HG02840 (cell line): Measurements from ENCODE around the gene NOXO1.
"Not testable (repeated sequence)": the region's sequence is repeated elsewhere in the genome, so short reads cannot be mapped to it uniquely, and the experiment has no call there.

Experiments
- ATAC-seq: cut with Tn5 transposase; IDR thresholded peaks from one replicate; pipeline ENCODE4 v1.9.1; 2021; ENCODE audit warnings: mild to moderate bottlenecking, moderate library complexity, moderate number of reproducible peaks; ENCODE audit not compliant: unreplicated experiment, low FRiP score

NOXO1 gene

DNA sequence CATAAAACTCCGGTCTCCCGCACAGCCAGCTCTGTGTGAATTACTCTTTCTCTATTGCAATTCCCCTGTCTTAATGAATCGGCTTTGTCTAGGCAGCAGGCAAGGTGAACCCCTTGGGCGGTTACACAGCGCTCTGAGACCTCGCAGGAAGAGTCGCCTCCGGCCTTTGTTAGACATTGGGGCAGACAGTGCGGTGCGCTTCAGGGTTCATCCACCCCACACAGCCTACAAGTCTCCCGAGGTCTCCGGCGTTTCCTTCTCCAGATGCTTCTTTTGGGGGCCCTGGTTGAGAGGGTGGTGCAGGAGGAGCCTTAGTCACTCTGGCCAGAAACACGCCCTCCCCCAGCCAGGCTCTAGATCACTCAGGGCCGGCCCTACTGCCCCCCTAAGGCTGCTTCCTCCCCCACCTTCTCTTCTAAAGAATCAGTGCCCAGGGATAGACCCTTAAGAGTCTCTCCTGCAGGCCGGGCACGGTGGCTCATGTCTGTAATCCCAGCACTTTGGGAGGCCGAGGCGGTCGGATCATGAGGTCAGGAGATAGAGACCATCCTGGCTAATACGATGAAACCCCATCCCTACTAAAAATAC, 36.6 kb downstream of the NOXO1 start:
- ATAC-seq: no peak

DNA sequence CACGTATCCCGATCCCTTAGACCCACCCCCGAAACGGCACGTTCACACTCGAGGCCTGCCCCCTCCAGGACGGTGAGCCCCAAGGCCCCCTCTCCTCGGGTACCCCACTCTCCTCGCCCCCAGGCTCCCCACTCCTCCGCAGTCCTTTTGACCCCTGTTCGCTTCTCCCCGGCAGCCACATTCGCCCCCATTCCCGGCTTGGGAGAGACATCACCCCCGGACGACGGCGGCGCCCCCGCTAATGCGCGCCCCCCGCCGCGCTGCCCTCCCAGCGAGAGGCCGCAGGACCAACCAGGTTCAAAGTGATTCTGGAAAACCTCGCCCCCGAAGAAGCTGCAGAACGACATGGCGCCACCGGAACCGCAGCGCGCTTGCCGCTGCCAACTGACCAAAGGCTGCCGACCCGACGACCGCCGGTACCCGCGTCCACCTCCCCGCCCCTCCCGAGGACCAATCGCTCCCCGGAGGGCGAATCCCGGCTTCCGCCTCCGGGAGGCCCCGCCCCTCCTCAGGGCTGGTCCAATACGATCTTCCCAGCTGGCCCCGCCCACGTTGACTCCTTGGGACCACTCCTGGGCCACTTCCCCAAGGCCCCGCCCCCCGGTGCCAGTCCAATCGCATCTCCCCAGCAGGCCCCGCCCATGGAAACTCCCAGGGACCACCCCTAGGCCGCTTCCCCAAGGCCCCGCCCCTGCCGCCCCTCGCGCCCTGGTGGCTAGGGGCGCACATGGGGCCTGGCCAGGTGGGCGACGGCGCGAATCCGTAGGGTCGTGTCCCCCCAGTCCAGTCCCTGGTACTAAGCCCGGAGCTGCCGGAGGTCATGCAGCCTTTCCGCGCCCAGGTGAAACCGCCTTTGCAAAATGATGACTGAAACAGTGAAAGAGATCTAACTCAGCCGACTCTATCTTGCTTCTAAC, 38.2 kb downstream of the NOXO1 start, which contains the start of gene MSRB1:
TSS of gene MSRB1 (minus strand) at position 390 of the 917 bp plus-strand sequence. CDS start at position 347, 43 bp downstream.
- ATAC-seq: peak; percentile 89

DNA sequence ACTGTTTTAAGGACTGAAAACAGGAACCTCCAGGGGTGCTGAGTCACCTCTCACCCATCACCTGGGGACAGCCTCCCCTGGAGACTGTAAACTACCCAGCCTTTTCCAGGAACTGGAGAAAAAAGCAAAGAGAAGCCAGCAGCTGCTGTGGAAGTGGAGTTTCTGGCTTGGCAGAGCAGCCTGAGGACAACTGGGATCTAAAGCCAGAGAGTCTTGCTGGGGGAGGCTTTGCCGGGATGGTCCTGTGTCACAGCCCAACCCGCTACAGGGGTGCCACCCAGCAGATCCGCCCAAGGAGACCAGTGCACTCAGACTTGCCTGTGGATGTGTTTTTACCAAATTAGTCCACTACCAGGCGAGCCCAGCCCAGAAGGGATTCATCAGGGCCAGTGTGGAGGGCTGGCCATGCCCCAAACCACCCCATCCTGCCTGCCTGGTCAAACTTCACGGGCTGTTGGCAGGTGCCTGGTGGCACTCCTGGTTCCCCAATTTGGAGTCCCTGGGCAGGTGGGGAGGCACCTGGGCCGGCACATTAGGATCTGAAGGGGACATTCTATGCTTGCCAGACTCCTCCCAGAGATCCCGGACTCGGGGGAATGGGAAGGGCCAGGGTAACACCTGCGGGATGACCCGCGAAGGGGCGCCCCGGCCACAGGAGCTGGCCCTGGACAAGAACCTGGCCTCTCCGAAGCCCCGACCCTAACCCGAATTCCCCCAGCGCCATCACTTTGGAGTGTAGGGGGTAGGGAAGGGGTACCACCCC, 39.0 kb downstream of the NOXO1 start:
- no peak for ATAC-seq

DNA sequence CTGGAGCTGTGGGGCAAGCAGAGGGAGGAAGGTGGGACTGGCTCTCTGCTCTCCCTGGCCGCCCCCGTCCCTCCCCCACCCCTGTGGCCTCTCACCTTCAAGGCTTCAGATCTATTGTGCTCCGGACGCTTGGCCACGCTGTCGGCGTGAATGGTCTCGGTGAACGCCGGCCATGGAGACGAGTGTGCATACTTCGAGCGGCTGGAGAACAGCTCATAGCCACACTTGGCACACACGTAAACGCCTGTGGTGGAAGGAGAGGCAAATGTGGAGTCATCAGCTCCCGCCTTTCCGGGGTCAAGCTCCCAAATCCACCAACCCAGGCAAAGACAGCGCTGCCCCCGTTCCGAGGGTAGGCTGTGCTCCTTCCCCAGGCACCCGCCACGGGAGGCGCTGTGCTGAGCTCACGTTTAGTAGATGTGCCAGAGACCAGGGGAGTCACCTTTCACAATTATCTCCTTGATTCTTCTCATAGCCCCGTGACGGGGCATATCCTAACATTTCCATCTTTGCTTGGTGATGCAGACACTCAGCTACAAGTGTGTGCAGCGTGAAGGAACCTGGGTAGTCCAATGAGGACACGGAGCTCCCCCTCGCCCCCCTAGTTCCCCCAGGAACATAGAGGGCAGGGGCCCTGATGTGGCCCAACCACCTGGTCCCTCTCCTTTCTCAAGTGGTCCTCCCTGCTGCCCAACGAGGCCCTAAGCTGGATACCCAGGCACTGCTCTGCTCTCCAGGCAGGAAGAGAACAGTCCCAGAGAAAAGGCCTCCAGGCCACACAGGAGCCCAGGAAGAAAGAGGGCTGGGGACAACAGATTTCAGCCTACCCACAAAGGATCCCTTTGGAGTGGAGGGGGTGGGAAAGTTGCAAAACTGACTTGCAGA, 39.9 kb downstream of the NOXO1 start:
- ATAC-seq: no peak

DNA sequence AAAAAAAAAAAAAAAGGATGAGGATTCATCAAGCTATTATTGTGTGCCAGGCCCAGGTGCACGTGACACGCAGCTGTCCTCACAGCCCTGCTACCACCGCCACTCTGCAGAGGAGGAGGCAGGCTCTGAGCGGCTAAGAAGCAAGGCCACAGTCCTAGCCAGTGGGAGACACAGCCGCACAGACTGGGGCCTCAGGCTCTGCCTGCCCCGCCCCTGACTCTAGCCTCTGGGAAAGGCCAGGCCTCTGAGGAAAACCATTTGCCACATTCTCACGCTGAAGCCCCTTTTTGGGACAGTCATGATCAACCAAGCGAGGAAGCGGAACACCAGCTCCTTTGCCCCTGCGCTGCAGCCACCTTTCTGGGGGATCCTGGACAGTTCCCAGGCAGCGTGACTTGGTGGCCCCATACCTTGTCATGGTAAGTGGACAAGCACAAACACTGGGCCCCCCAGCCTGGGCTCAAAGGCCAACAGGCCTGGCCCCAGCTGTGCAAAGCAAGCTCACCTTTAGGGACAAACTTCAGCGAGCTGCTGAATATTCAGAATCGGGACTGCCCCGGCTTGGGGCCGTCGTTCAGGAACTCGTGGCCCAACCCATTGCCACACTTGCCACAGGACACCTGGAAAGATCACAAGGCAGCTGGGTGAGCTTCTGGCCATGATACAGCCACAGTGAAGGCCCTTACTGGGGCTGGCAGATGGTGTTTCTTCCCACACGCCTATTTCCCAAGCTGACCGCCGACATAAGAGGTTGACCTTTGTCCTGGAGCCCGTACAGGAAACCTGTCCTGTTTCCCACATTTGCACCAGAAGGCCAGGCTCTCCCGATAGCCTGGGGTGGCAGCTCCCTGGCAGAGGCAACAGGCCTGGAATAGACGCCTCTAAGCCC, 40.8 kb downstream of the NOXO1 start:
- ATAC-seq: no peak

DNA sequence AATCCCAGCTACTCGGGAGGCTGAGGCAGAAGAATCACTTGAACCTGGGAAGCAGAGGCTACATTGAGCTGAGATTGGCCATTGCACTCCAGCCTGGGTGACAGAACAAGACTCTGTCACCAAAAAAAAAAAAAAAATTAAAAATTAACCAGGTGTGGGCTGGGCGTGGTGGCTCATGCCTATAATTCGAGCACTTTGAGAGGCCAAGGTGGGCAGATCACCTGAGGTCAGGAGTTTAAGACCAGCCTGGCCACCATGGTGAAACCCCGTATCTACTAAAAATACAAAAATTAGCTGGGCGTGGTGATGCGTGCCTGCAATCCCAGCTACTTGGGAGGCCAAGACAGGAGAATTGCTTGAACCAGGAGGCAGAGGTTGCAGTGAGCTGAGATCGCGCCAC, 41.4 kb downstream of the NOXO1 start:
- not testable (repeated sequence) for ATAC-seq

DNA sequence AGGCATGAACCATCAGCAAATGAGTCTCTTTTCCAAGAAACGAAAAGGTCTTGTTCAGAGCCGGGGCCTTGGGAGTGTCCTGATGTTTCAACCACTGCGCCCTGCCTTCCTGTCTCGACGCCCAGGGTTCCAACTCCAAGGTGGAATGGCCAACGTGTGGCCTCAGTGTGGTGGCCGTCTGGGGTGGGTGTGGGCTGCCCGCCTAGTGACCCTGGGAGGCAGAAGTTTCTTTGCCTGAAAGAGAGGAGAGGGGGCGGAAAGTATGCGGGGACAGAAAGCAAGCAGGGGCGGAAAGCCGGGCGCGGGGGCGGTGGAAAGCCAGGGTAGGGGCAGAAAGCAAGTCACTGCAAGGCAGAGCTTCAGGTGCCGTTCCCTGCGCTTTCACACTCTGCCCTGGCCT, 42.4 kb downstream of the NOXO1 start:
- ATAC-seq: no peak

DNA sequence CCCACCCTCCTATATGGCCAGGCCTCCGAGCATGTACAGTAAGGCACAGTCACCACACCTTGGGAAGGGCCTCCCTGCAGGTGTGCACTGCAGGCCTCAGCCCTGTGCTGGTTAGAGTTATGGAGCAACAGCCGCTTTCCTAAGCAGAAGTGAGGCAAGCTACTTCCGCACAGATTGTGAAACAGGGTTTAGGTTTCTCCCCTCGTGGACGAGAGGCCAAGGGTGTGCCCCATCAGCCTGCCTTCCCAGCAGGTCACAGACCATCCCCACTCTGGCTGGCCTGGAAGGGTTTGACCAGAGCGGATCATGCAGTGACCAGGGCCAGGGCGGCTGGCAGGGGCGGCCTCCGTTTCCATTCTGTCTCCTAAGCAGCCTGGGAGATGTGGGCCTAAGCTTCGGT, 43.0 kb downstream of the NOXO1 start:
- ATAC-seq: no peak

DNA sequence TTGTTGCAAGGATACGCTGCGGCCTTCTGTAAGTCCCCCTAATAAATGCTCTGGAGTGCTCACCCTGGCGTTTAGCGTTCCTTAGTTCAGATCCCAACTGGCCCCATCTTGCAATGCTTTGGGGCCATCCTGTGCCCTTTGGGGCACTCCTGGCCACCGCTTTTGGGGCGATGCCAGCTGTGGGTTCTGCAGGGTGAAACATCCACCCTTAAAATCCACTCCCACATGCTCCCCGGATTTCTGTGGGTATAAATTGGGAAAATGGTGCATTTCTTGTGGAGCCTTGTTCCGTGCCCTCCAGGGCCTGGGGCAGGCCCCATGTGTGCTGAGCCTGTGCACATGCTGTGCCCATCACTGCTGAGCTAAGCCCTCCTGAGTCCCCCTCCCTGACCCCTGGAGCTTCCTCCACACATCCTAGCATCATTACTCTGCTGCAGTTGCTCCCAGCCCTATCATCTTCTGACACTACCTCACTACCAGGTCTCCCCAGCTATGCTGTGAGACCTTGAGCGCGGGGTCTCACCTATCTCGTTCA, 44.3 kb downstream of the NOXO1 start:
- no peak for ATAC-seq

DNA sequence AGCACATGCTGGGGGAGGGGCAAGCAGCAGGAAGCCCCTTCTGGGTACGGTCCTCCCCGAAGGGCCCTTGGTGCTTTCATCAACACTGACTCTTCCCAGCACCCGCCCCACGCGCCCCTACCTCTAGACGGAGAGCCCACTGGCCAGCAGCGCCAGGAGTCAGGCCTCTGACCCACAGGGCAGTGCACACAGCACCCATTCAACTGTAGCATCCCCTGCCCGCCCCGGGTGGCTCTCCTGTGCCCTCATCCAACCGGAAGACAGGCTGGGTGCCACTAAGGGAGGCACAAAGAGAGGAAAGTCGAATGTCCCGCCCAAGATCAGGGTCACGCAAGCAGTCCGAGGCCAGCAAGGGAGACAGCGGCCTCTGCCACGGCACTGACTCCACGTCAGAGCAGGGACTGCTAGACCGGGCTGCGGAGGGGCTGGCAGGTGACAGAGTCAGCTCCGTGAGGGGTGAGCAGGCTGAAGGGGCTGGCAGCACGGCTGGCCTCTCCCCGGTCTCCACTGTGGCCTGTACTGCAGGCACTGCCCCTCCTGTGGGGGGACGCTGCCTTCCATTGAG, 48.1 kb downstream of the NOXO1 start:
- no peak for ATAC-seq

DNA sequence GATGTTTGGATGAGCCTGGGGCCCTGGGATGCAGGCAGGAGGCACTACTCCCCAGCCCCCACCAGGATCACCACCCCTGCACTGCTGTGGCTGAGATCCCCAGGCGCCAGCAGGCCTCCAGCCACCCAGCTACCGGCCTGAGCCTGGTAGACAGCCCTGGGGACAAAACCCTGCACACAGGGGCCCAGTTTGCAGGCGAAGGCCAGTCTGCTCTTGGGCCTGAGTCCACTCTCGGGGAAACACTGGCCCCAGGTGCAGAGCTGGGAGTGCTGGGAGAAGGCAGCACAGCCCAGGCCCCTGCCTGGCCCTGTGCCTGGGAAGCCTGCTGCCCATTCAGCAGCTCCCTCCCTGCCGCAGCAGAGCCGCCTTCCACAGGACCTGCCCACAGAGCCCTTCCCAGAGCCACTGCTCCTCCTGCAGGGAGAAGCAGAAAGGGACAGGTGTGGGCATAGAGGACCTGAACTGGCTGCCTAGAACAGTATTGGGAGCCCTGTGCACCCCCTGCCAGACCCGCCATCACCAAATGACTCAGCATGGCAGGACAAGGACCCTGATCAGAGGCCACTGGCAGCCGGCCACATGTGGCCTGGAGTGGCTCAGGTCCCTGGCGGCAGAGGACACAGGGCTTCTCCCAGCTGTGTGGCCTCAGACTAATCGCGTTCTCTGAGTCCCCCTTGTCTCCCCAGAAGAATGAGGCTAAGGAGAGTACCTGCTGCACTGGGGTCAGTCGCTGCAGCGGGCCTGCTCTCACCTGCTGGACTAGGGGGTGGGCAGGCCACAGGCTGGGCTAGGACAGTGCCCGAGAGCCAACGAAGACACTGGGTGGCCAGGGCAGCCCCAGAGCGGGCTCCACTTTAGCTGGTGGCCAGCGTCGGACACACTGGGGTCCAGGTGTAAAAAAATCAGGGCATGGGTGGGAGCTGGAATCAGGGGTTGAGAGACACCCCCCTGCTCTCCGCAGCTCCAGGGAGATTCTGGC, 48.9 kb downstream of the NOXO1 start:
- no peak for ATAC-seq

DNA sequence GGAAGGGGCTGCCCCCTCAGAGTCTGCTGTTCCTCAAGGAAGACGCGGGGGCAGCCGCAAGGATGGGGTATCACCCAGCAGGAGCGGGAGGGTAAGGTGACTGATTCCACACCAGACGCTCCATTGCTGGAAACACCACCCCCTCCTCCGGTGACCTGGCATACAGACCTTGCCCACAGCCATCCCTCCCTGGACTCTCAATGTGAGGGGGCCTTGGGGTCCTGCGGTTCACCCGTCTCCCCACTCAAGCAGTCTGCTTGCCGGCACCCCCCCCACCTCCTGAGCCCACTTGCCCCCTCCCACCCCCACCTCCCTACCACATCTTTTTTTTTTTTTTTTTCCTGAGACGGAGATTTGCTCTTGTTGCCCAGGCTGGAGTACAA, 50.9 kb downstream of the NOXO1 start:
- ATAC-seq: no peak

DNA sequence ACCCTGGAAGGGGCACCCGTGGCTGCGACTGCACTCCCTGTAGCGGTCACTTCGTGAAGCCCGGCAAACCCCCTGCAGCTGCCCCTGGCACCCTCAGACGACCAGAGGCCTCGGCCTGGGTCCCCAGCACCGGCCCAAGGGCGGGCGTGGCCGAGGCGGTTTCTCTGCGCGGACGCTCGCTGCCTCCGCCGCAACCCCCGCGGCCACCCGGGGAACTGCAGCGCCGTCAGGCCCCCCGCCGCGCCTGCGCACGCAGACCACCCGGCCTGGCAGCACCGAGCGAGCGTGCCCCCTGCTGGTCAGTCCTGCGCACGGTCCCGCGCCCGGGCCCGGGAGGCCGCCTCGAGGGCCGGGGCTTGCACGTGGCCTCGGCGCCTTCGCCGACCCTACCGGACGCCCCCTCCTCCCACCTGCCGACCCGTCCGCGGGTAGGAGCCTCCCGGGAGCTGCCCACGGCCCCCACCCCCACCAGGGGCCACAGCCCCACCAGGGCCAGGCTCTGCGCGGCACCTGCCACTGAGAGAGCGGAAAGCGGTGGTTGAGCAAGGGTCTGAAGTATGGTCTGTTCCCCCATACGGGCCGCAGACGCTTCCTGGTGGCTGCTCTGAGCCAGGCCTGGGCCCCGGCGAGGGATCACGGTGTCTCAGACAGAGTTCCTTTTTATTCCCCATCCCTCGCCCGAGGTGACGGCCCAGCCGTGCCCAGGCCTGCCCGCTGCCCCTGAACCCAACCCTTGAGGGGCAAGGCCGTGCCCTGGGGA, 51.5 kb downstream of the NOXO1 start:
- peak; percentile 71 for ATAC-seq

DNA sequence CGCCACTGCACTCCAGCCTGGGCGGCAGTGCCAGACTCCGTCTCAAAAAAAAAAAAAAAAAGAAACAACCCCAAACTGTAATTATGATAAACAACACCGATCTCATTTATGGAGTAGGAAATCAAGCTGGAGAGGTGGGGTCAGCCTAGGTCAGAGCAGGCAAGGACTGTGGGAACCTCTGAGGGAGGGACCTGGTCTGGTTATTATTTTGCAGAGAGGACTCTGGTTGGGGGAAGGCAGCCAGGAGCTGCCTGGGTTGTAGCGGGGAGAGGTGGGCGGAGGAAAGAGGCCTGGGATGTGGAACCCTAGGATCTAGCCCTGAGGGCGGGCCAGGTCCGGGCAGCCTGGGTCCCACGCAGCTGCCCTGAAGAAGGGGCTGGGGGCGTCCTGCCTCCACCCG, 52.2 kb downstream of the NOXO1 start:
- ATAC-seq: no peak
